GM18951 (cell line): ENCODE measurements around the gene KRT13.

Experiments
- POLR2A ChIP-seq: IDR thresholded peaks from 4 replicates; pipeline ENCODE4 v1.6.1; 2011; ENCODE audit warnings: mild to moderate bottlenecking; ENCODE audit not compliant: insufficient read length, insufficient read depth; ENCODE audit errors: extremely low read depth
- in situ Hi-C: fragments of 300-500 bp; cut with MboI; formaldehyde crosslinking; loops from one replicate; pipeline ENCODE4 v1.12.0; 2022; ENCODE audit warnings: low sequenced_read_pairs, mixed read lengths, inconsistent platforms; ENCODE audit not compliant: unreplicated experiment

KRT13 gene

GRCh38 chr17:41511116-41511515 lies 5.7 kb upstream of the KRT13 start:
- in situ Hi-C loops = no loop called here
- no peak for TF ChIP-seq POLR2A

GRCh38 chr17:41510251-41511065 lies 5.0 kb upstream of the KRT13 start:
- TF ChIP-seq POLR2A = no peak
- in situ Hi-C loops = no loop called here

GRCh38 chr17:41507315-41507880 lies 2.0 kb upstream of the KRT13 start:
- in situ Hi-C loops = no loop called here
- TF ChIP-seq POLR2A = no peak

- TF ChIP-seq POLR2A = no peak
- in situ Hi-C loops = no loop called here
Observed at GRCh38 chr17:41505809-41506767, 676 bp upstream of the KRT13 start.

GRCh38 chr17:41504246-41504977 lies 1.0 kb downstream of the KRT13 start:
- in situ Hi-C loops = no loop called here
- TF ChIP-seq POLR2A = no peak

- in situ Hi-C loops = no loop called here
- TF ChIP-seq POLR2A = no peak
Observed at GRCh38 chr17:41503202-41503601, 2.2 kb downstream of the KRT13 start.

GRCh38 chr17:41500131-41500911 lies 5.1 kb downstream of the KRT13 start:
- no peak for TF ChIP-seq POLR2A
- in situ Hi-C loops = no loop called here

GRCh38 chr17:41499714-41500113 lies 5.7 kb downstream of the KRT13 start:
- in situ Hi-C loops = no loop called here

GRCh38 chr17:41498276-41498675 lies 7.1 kb downstream of the KRT13 start:
- no peak for TF ChIP-seq POLR2A
- in situ Hi-C loops = no loop called here

More at GRCh38 chr17:41499714-41500113, 5.7 kb downstream of the KRT13 start:
- TF ChIP-seq POLR2A = no peak

GRCh38 chr17:41496803-41497484 lies 8.5 kb downstream of the KRT13 start:
- TF ChIP-seq POLR2A = no peak
- in situ Hi-C loops = no loop called here

GRCh38 chr17:41494524-41494923 lies 10.9 kb downstream of the KRT13 start:
- in situ Hi-C loops = no loop called here
- TF ChIP-seq POLR2A = no peak

GRCh38 chr17:41492771-41493170 lies 12.6 kb downstream of the KRT13 start:
- in situ Hi-C loops = no loop called here
- no peak for TF ChIP-seq POLR2A

GRCh38 chr17:41492351-41492750 lies 13.1 kb downstream of the KRT13 start:
- in situ Hi-C loops = no loop called here
- TF ChIP-seq POLR2A = no peak
